HEK293T (cell line): Measurements from ENCODE around the gene SLAIN1.

Source experiments
- CTCF ChIA-PET: fragments of 350-600 bp; formaldehyde crosslinking; extraction: SDS; loops from one replicate; lab custom pipeline; 2021; ENCODE audit warnings: antibody characterized with exemption, inconsistent platforms; lab: Yijun Ruan, JAX
- POLR2A ChIA-PET: fragments of 350-600 bp; formaldehyde crosslinking; extraction: SDS; loops from one replicate; lab custom pipeline; 2020; ENCODE audit warnings: antibody characterized with exemption, inconsistent platforms; lab: Yijun Ruan, JAX
- DNase-seq: peaks from one replicate; pipeline ENCODE4 v3.0.0; 2012; ENCODE audit warnings: mixed read lengths; ENCODE audit errors: extremely low spot score
- ARNT ChIP-seq: fragments of 450-650 bp; IDR thresholded peaks from 2 replicates; pipeline ENCODE4 v1.6.1; 2017; ENCODE audit warnings: mild to moderate bottlenecking
- BHLHE40 ChIP-seq: fragments of 450-650 bp; IDR thresholded peaks from 2 replicates; pipeline ENCODE4 v1.6.1; 2016; ENCODE audit warnings: mild to moderate bottlenecking, moderate library complexity, borderline replicate concordance
- CTBP1 ChIP-seq: fragments of 450-650 bp; IDR thresholded peaks from 2 replicates; pipeline ENCODE4 v1.6.1; 2016; ENCODE audit warnings: borderline replicate concordance
- ELF4 ChIP-seq: fragments of 450-650 bp; IDR thresholded peaks from 2 replicates; pipeline ENCODE4 v1.6.1; 2017; ENCODE audit warnings: antibody characterized with exemption
- FOXA1 ChIP-seq: fragments of 450-650 bp; IDR thresholded peaks from 2 replicates; pipeline ENCODE4 v1.6.1; 2016; ENCODE audit warnings: mild to moderate bottlenecking
- FOXK2 ChIP-seq: fragments of 450-650 bp; IDR thresholded peaks from 2 replicates; pipeline ENCODE4 v1.6.1; 2016; ENCODE audit warnings: mild to moderate bottlenecking
- FOXM1 ChIP-seq: fragments of 450-650 bp; IDR thresholded peaks from 2 replicates; pipeline ENCODE4 v1.6.1; 2017; ENCODE audit warnings: mild to moderate bottlenecking, borderline replicate concordance
- HDGF ChIP-seq: fragments of 450-650 bp; IDR thresholded peaks from 2 replicates; pipeline ENCODE4 v1.6.1; 2017; ENCODE audit warnings: antibody characterized with exemption, borderline replicate concordance
- L3MBTL2 ChIP-seq: fragments of 450-650 bp; conservative IDR thresholded peaks from 2 replicates; pipeline ENCODE4 v1.6.1; 2016; ENCODE audit warnings: mild to moderate bottlenecking
- LEF1 ChIP-seq: fragments of 450-650 bp; IDR thresholded peaks from 2 replicates; pipeline ENCODE4 v1.6.1; 2017; ENCODE audit warnings: mild to moderate bottlenecking, borderline replicate concordance
- NFRKB ChIP-seq: fragments of 450-650 bp; IDR thresholded peaks from 2 replicates; pipeline ENCODE4 v1.6.1; 2016; ENCODE audit warnings: mild to moderate bottlenecking, moderate library complexity
- SP1 ChIP-seq: fragments of 450-650 bp; IDR thresholded peaks from 2 replicates; pipeline ENCODE4 v1.6.1; 2017
- SUZ12 ChIP-seq: fragments of 450-650 bp; IDR thresholded peaks from 2 replicates; pipeline ENCODE4 v1.6.1; 2016; ENCODE audit warnings: mild to moderate bottlenecking
- TARDBP ChIP-seq: fragments of 450-650 bp; IDR thresholded peaks from 2 replicates; pipeline ENCODE4 v1.6.1; 2016
- ZNF384 ChIP-seq: fragments of 450-650 bp; IDR thresholded peaks from 2 replicates; pipeline ENCODE4 v1.6.1; 2016
- TF ChIP-seq, protein P1 (sequence below): fragments of 450-650 bp; IDR thresholded peaks from 2 replicates; pipeline ENCODE4 v1.6.1; 2016

Gene SLAIN1

GRCh38 chr13:77751513-77752456 lies 54.3 kb downstream of the SLAIN1 start:
- 0 out of 2 replicates have a peak, but pooled peaks have one; percentile 11 for TF ChIP-seq FOXM1
- TF ChIP-seq CTBP1: no peak
- no peak for TF ChIP-seq NFRKB
- peak; percentile 31; the same call in 1 of the 2 replicates for TF ChIP-seq L3MBTL2
- no peak for TF ChIP-seq ELF4
- no peak for TF ChIP-seq ARNT
- no peak for TF ChIP-seq SP1
- TF ChIP-seq SUZ12: no peak
- no peak for TF ChIP-seq FOXK2
- TF ChIP-seq HDGF: no peak
- TF ChIP-seq FOXA1: no peak
- TF ChIP-seq TARDBP: no peak
- peak; percentile 91 for TF ChIP-seq ZNF384
- TF ChIP-seq, protein P1, sequence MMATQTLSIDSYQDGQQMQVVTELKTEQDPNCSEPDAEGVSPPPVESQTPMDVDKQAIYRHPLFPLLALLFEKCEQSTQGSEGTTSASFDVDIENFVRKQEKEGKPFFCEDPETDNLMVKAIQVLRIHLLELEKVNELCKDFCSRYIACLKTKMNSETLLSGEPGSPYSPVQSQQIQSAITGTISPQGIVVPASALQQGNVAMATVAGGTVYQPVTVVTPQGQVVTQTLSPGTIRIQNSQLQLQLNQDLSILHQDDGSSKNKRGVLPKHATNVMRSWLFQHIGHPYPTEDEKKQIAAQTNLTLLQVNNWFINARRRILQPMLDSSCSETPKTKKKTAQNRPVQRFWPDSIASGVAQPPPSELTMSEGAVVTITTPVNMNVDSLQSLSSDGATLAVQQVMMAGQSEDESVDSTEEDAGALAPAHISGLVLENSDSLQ: no peak
- ChIA-PET POLR2A (no interaction called here), CTCF (interaction anchor here (0.5 to 6.6 kb wide), 9 partner anchors 9 to 548 kb away, joined by 3 to 48 read pairs (median 4); no protein-coding TSS in a partner anchor)
- peak; percentile 81 for DNase-seq

GRCh38 chr13:77752512-77753069 lies 55.1 kb downstream of the SLAIN1 start:
- POLR2A ChIA-PET: no interaction called here
- CTCF ChIA-PET: interaction anchor here (0.7 to 6.6 kb wide), 6 partner anchors 21 to 547 kb away, joined by 3 to 48 read pairs (median 5); no protein-coding TSS in a partner anchor
- TF ChIP-seq FOXM1 (no peak), TARDBP (no peak), FOXA1 (no peak), L3MBTL2 (no peak), LEF1 (no peak)
- no peak for DNase-seq

DNA sequence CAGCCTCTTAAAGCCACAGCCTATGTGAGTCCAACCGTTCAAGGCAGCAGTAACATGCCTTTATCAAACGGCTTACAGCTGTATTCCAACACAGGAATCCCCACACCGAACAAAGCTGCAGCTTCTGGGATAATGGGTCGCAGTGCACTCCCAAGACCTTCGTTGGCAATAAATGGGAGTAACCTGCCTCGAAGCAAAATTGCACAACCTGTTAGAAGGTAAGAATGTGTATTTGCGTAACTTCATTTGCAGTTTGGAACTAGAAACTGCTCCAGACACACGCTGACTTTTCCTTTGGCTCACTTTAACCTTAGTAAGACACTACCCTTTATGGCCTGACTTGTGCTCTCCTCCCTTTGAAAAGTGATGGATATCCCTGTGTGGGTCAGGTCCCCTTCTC lies 63.4 kb downstream of the SLAIN1 start:
- TF ChIP-seq HDGF: no peak
- TF ChIP-seq NFRKB: no peak
- no peak for TF ChIP-seq CTBP1
- no peak for TF ChIP-seq FOXK2
- TF ChIP-seq FOXA1: no peak
- no peak for TF ChIP-seq TARDBP
- TF ChIP-seq L3MBTL2: no peak
- no peak for TF ChIP-seq ARNT
- TF ChIP-seq, protein P1: no peak
- no peak for TF ChIP-seq SP1
- no peak for TF ChIP-seq SUZ12
- no peak for DNase-seq
- POLR2A ChIA-PET: no interaction called here
- CTCF ChIA-PET: interaction anchor here (0.5 to 0.6 kb wide), 3 partner anchors 10 to 283 kb away, joined by 3 to 4 read pairs (median 4); no protein-coding TSS in a partner anchor

- ChIA-PET CTCF (no interaction called here), POLR2A (no interaction called here)
- TF ChIP-seq ELF4 (no peak), LEF1 (no peak), FOXK2 (no peak), SP1 (no peak), CTBP1 (no peak), FOXM1 (no peak), ZNF384 (no peak), ARNT (no peak), HDGF (no peak), BHLHE40 (no peak), TARDBP (no peak)
- TF ChIP-seq, protein P1: no peak
- no peak for DNase-seq
These were observed 69.9 kb downstream of the SLAIN1 start for GRCh38 chr13:77767413-77767812.

- TF ChIP-seq FOXA1 (no peak), TARDBP (no peak), L3MBTL2 (no peak), ARNT (no peak), ELF4 (no peak), LEF1 (no peak), BHLHE40 (no peak), CTBP1 (no peak), SUZ12 (no peak), HDGF (no peak), NFRKB (no peak), FOXK2 (no peak), ZNF384 (no peak), FOXM1 (no peak)
- TF ChIP-seq, protein P1: no peak
- ChIA-PET POLR2A (no interaction called here), CTCF (interaction anchor here (0.6 to 1.3 kb wide), 3 partner anchors 12 to 347 kb away, joined by 3 to 5 read pairs (median 3); no protein-coding TSS in a partner anchor)
- no peak for DNase-seq
These were observed 76.7 kb downstream of the SLAIN1 start for GRCh38 chr13:77774181-77774580.
